K562 (cell line): ENCODE data around the gene CCDC9B. TPM values are rescaled to one million over a fixed set of nuclear protein-coding genes. Genes with fewer than 3 reads are reported as not detected.

Experiments used
- ATAC-seq: fragments of 200-7000 bp; cut with Tn5 transposase; 3 replicates; pipeline ENCODE4 v1.9.1; 2020; ENCODE audit warnings: moderate library complexity
- BruUV-seq: library from RNA; stranded (reverse); fragments of 400-500 nt; replicated peaks from 2 replicates; lab custom pipeline; 2021; lab: Mats Ljungman, UMichigan
- CTCF ChIA-PET: fragments of 300-600 bp; formaldehyde crosslinking; extraction: SDS; loops from one replicate; lab custom pipeline; 2021; ENCODE audit warnings: low intra/inter-chr PET ratio; lab: Yijun Ruan, JAX
- POLR2A ChIA-PET: fragments of 300-600, 350-650 bp; sonication (Branson Sonifier 250); formaldehyde crosslinking; extraction: SDS; loops from one replicate; lab custom pipeline; 2021; ENCODE audit warnings: antibody characterized with exemption, inconsistent platforms; lab: Yijun Ruan, JAX
- DNase-seq, 4 experiments: peaks; one replicate each; pipeline versions ENCODE4 v3.0.0 to v3.0.0-alpha.2; 2011 to 2018; ENCODE audit warnings: low spot score in 3 of 4, mixed read lengths in 3 of 4; ENCODE audit errors: extremely low read depth in 1 of 4
- FAIRE-seq: peaks from 2 replicates; lab custom pipeline; 2011; peaks lifted over from hg19 to GRCh38; lab: Jason Lieb, UNC
- H2AFZ ChIP-seq: 2 replicates; pipeline ENCODE4 v1.6.0; 2011; ENCODE audit warnings: low read depth, low read length, control low read depth, inconsistent platforms
- H3K27ac ChIP-seq: fragments of 200-600 bp; 3 replicates; pipeline ENCODE4 v1.8.0; 2011; ENCODE audit warnings: low read depth, mild to moderate bottlenecking, control low read depth, inconsistent platforms, low read length, moderate library complexity, mixed read lengths; ENCODE audit errors: extremely low read depth
- H3K27me3 ChIP-seq, 2 experiments: fragments of 300-600 bp in 1 of 2; 2 replicates in 1 of 2; 3 replicates in 1 of 2; pipeline versions ENCODE4 v1.6.0 to v1.8.0; 2011; ENCODE audit warnings: inconsistent platforms in 2 of 2, low read length in 2 of 2, mild to moderate bottlenecking in 1 of 2, mixed read lengths in 1 of 2, moderate library complexity in 1 of 2; ENCODE audit not compliant: control insufficient read depth in 2 of 2, insufficient read depth in 2 of 2
- H3K36me3 ChIP-seq: fragments of 300-600 bp; 3 replicates; pipeline ENCODE4 v1.8.0; 2011; ENCODE audit warnings: mild to moderate bottlenecking, low read length, inconsistent platforms; ENCODE audit not compliant: control insufficient read depth, insufficient read depth
- H3K4me1 ChIP-seq, 2 experiments: fragments of 200-600 bp in 1 of 2; replicated peaks in 1 of 2; 2 replicates in 1 of 2; 3 replicates in 1 of 2; pipeline versions ENCODE4 v1.5.1 to v1.8.0; 2011; ENCODE audit warnings: inconsistent platforms in 2 of 2, low read length in 2 of 2, mild to moderate bottlenecking in 1 of 2, mixed read lengths in 1 of 2, moderate library complexity in 1 of 2; ENCODE audit not compliant: control insufficient read depth in 2 of 2, insufficient read depth in 2 of 2
- H3K4me2 ChIP-seq: 2 replicates; pipeline ENCODE4 v1.6.1; 2011; ENCODE audit warnings: low read length, control low read depth, inconsistent platforms, mixed read lengths; ENCODE audit not compliant: insufficient read depth
- H3K4me3 ChIP-seq: fragments of 200-600 bp; sonication (generic), shearing (Covaris generic); 2 replicates; pipeline ENCODE4 v1.5.1; 2016; ENCODE audit warnings: control low read depth, inconsistent platforms
- H3K79me2 ChIP-seq: fragments of 200-600 bp; 3 replicates; pipeline ENCODE4 v1.8.0; 2011; ENCODE audit warnings: low read length, inconsistent platforms; ENCODE audit not compliant: control insufficient read depth, insufficient read depth
- H3K9ac ChIP-seq, 2 experiments: 2 replicates each; pipeline versions ENCODE4 v1.6.0 to v1.6.1; 2011; ENCODE audit warnings: low read depth in 2 of 2, low read length in 2 of 2, control low read depth in 1 of 2, inconsistent platforms in 1 of 2, mild to moderate bottlenecking in 1 of 2, mixed read lengths in 1 of 2; ENCODE audit not compliant: insufficient read depth in 1 of 2
- H3K9me1 ChIP-seq: one replicate; pipeline ENCODE4 v1.6.0; 2011; ENCODE audit warnings: inconsistent platforms, mild to moderate bottlenecking, low read length, moderate library complexity; ENCODE audit not compliant: control insufficient read depth, insufficient read depth
- H3K9me3 ChIP-seq: replicated peaks from 2 replicates; pipeline ENCODE4 v1.5.1; 2011; ENCODE audit warnings: low read depth, low read length, inconsistent platforms; ENCODE audit not compliant: control insufficient read depth, insufficient read depth
- H4K20me1 ChIP-seq: replicated peaks from 2 replicates; pipeline ENCODE4 v1.6.1; 2011; ENCODE audit warnings: low read length, inconsistent platforms, mixed read lengths; ENCODE audit not compliant: control insufficient read depth, insufficient read depth
- NFIC ChIP-seq: fragments of 450-650 bp; IDR thresholded peaks from 2 replicates; pipeline ENCODE4 v1.6.1; 2017; ENCODE audit warnings: mild to moderate bottlenecking, inconsistent platforms
- PHF8 ChIP-seq: fragments of 200-600 bp; sonication (generic); IDR thresholded peaks from 2 replicates; pipeline ENCODE4 v1.6.1; 2012; ENCODE audit warnings: mixed run types, mild to moderate bottlenecking, inconsistent platforms, low read length, moderate library complexity, borderline replicate concordance
- WGBS: fragments of 100-300 bp; shearing (Covaris generic); methylation state at CpG from one replicate; pipeline ENCODE4 v1.1.6; 2016; ENCODE audit warnings: low coverage, mixed read lengths; ENCODE audit not compliant: insufficient coverage; ENCODE audit errors: missing lambda C conversion rate; 5-methylcytosine and 5-hydroxymethylcytosine counted together
- in situ Hi-C: fragments of 300-500 bp; cut with MboI; formaldehyde crosslinking; loops from 4 replicates; pipeline ENCODE4 v1.15.0; 2018; ENCODE audit warnings: inconsistent platforms, mixed read lengths
- intact Hi-C: fragments of 100-400 bp; cut with micrococcal nuclease; formaldehyde crosslinking; loops from 2 replicates; pipeline ENCODE4 v1.14.2; 2022
- polyA plus RNA-seq, 8 experiments: library from polyadenylated mRNA; depleted of rRNA in 4 of 8; stranded (reverse) in 5 of 8; unstranded in 3 of 8; fragments of >200 nt; fragmentation: Nextera tagmentation in 2 of 8; fragmentation: Illumina TruSeq in 1 of 8; extraction: Ambion mirVana in 2 of 8; extraction: Trizol in 1 of 8; gene quantifications; 2 replicates each; pipeline versions ENCODE4 v1.2.1 to v1.2.3, GENCODE V29; 2011 to 2014; ENCODE audit warnings: inconsistent platforms in 1 of 8, missing spikeins in 1 of 8
- total RNA-seq, 7 experiments: library from RNA; depleted of rRNA in 6 of 7; stranded (reverse); fragments of >200 nt in 6 of 7; fragmentation: Illumina TruSeq in 2 of 7; extraction: Trizol in 2 of 7; gene quantifications; 2 replicates each; pipeline versions ENCODE4 v1.2.1 to v1.2.3, GENCODE V29; 2011 to 2021; ENCODE audit warnings: low replicate concordance in 1 of 7
- TF ChIP-seq, protein P1 (sequence below): fragments of 250-450 bp; sonication (Bioruptor Pico); IDR thresholded peaks from 2 replicates; pipeline ENCODE4 v1.4.0; 2020

Gene CCDC9B
- total and polyA plus RNA-seq, 9 of the 15 experiments (the other 6 are each of a cell fraction or from before 2014, with no cell fraction given): 0.01 to 0.47 (median 0.15) TPM; not detected in 1

DNA sequence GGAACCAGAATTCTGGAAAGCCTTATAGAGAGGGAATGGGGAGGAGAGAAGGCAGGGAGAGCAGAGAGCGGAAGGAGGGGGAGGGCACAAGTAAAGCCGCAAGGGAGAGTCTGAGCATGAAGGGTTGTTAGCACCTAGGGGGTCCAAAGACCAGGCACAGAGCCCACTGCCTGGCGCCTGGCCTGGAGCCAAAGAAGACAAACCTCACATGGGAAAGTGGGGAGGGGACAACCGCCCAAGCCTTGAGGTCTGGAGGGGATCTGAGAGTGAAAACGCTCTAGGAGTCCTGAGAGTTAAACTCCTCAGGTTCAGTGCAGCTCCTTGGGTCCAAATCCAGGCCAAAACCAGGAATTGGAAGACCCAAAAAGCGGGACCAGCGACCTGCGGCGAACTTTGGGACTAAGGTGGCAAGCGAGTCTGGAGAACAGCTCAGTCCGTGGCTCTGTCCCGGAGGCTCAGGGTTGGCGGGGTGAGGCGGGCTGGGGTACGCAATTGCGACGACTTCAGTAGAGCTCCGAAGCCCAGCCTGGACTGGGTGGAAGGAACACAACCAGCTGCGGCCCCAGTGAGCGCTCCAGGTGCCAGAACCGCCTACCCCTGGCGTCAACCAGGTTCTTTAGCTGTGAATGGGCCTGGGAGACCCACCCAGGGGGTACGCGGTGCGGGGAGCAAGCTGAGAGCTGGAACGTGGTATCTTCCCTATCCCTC is 18.1 kb downstream of the CCDC9B start:
- H2AFZ ChIP-seq: peak overlapping the region; percentile 56
- H3K27me3 ChIP-seq: no peaks in the 10 kb centered on the region
- intact Hi-C loops: loop anchor here (5.0 kb wide), 2 partner anchors 40 to 100 kb away; partner anchors contain the start of gene ANKRD63
- H3K79me2 ChIP-seq: peaks cover 21% of the 10 kb centered on the region
- peaks cover 24% of the 10 kb centered on the region for H3K36me3 ChIP-seq
- FAIRE-seq (no peak), DNase-seq (no peak), ATAC-seq (no peak)
- peak overlapping the region; percentile 51 for H3K4me3 ChIP-seq
- H3K9me1 ChIP-seq: no peaks in the 10 kb centered on the region
- ChIA-PET POLR2A (interaction anchor here (0.6 to 1.9 kb wide), 8 partner anchors 10 to 159 kb away, joined by 3 to 10 read pairs (median 4); partner anchors contain the start of gene CCDC9B), CTCF (interaction anchor here (1.6 to 1.8 kb wide), 2 partner anchors 14 to 100 kb away, joined by 5 read pairs; no protein-coding TSS in a partner anchor)
- 65% methylated on average over 19 of the region's 26 CpGs for WGBS
- H3K4me2 ChIP-seq: peak overlapping the region; percentile 50
- no TSS peak for BruUV-seq
- in situ Hi-C loops: no loop called here
- no peak overlapping the region for H3K27ac ChIP-seq
- peaks cover 26 to 34% of the 10 kb centered on the region in 2 experiments for H3K4me1 ChIP-seq
- peak overlapping the region in 1 of 2 experiments; percentile 77; a peak in 2 of 4 replicates for H3K9ac ChIP-seq
- no peak for TF ChIP-seq PHF8
- TF ChIP-seq NFIC: peak; percentile 76
- TF ChIP-seq, protein P1, sequence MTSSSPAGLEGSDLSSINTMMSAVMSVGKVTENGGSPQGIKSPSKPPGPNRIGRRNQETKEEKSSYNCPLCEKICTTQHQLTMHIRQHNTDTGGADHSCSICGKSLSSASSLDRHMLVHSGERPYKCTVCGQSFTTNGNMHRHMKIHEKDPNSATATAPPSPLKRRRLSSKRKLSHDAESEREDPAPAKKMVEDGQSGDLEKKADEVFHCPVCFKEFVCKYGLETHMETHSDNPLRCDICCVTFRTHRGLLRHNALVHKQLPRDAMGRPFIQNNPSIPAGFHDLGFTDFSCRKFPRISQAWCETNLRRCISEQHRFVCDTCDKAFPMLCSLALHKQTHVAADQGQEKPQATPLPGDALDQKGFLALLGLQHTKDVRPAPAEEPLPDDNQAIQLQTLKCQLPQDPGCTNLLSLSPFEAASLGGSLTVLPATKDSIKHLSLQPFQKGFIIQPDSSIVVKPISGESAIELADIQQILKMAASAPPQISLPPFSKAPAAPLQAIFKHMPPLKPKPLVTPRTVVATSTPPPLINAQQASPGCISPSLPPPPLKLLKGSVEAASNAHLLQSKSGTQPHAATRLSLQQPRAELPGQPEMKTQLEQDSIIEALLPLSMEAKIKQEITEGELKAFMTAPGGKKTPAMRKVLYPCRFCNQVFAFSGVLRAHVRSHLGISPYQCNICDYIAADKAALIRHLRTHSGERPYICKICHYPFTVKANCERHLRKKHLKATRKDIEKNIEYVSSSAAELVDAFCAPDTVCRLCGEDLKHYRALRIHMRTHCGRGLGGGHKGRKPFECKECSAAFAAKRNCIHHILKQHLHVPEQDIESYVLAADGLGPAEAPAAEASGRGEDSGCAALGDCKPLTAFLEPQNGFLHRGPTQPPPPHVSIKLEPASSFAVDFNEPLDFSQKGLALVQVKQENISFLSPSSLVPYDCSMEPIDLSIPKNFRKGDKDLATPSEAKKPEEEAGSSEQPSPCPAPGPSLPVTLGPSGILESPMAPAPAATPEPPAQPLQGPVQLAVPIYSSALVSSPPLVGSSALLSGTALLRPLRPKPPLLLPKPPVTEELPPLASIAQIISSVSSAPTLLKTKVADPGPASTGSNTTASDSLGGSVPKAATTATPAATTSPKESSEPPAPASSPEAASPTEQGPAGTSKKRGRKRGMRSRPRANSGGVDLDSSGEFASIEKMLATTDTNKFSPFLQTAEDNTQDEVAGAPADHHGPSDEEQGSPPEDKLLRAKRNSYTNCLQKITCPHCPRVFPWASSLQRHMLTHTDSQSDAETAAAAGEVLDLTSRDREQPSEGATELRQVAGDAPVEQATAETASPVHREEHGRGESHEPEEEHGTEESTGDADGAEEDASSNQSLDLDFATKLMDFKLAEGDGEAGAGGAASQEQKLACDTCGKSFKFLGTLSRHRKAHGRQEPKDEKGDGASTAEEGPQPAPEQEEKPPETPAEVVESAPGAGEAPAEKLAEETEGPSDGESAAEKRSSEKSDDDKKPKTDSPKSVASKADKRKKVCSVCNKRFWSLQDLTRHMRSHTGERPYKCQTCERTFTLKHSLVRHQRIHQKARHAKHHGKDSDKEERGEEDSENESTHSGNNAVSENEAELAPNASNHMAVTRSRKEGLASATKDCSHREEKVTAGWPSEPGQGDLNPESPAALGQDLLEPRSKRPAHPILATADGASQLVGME: 0 out of 2 replicates have a peak, but pooled peaks have one; percentile 4
- H4K20me1 ChIP-seq: no peaks in the 10 kb centered on the region; the same call in 1 of the 2 replicates
- no peaks in the 10 kb centered on the region for H3K9me3 ChIP-seq
